Body of pancreas (tissue), 4 donors: ENCODE measurements around the gene SLC22A5. TPM values are rescaled to one million over a fixed set of nuclear protein-coding genes. Genes with fewer than 3 reads are reported as not detected.
"Not testable (repeated sequence)": the region's sequence is repeated elsewhere in the genome, so short reads cannot be mapped to it uniquely, and the experiment has no call there.

Source experiments
- ATAC-seq: fragments of 150-250 bp; one replicate; pipeline ENCODE4 v1.9.1; 2016
- DNase-seq, 4 donors: peaks; one replicate each; pipeline ENCODE4 v3.0.0-alpha.2; 2019
- H3K27ac ChIP-seq, 4 donors: fragments of 200-600 bp; sonication (generic); 1 replicate in 3 of 4; 2 replicates in 1 of 4; pipeline versions ENCODE4 v1.5.1 to v1.6.1; 2016 to 2019; ENCODE audit warnings: mild to moderate bottlenecking in 1 of 4, mixed read lengths in 1 of 4, moderate library complexity in 1 of 4
- H3K27me3 ChIP-seq, 2 donors: fragments of 200-600 bp; sonication (generic); one replicate each; pipeline ENCODE4 v1.6.0; 2016; ENCODE audit warnings: mild to moderate bottlenecking in 1 of 2
- H3K36me3 ChIP-seq, 2 donors: fragments of 200-600 bp; sonication (generic); replicated peaks in 1 of 2; 2 replicates each; pipeline ENCODE4 v1.5.1; 2016; ENCODE audit warnings: low read depth in 2 of 2; ENCODE audit not compliant: insufficient read depth in 1 of 2
- H3K4me1 ChIP-seq: fragments of 200-600 bp; sonication (generic); one replicate; pipeline ENCODE4 v1.6.0; 2016
- H3K4me3 ChIP-seq, 2 donors: fragments of 200-600 bp; sonication (generic); 1 replicate in 1 of 2; 2 replicates in 1 of 2; pipeline ENCODE4 v1.5.1; 2016 to 2019
- H3K9me3 ChIP-seq, 3 donors: fragments of 200-600 bp; sonication (generic); 1 replicate in 2 of 3; 2 replicates in 1 of 3; pipeline ENCODE4 v1.5.1; 2016
- CTCF ChIP-seq, 7 experiments: fragments of 450-650 bp in 4 of 7; fragments of 200-600 bp in 3 of 7; sonication (generic) in 3 of 7; IDR thresholded peaks; one replicate each; pipeline ENCODE4 v1.5.1; 2016 to 2019; ENCODE audit warnings: antibody characterized with exemption in 7 of 7
- POLR2A ChIP-seq, 3 donors: fragments of 450-650 bp; IDR thresholded peaks; one replicate each; pipeline ENCODE4 v1.6.1; 2016; ENCODE audit warnings: antibody characterized with exemption in 3 of 3, mild to moderate bottlenecking in 2 of 3
- WGBS, 2 donors: methylation state at CpG; one replicate each; pipeline ENCODE4 v1.1.5; 2017; 5-methylcytosine and 5-hydroxymethylcytosine counted together
- intact Hi-C: fragments of 100-400 bp; cut with DNase I; formaldehyde crosslinking; loops from one replicate; pipeline ENCODE4 v1.15.1; 2023
- total RNA-seq, 2 donors: library from RNA; depleted of rRNA; stranded (reverse); fragments of >200 nt; gene quantifications; one replicate each; pipeline ENCODE4 v1.1.0, GENCODE V29; 2016

Gene SLC22A5
- total RNA-seq, 2 donors from 2014 or later, result 21.3 to 30.3 TPM

GRCh38 chr5:132396589-132397031, 27.1 kb downstream of the SLC22A5 start:
- Histone ChIP-seq H3K27me3 (no peaks in the 10 kb centered on the region), H3K36me3 (peaks cover 0 to 17% of the 10 kb centered on the region in 2 donors), H3K27ac (no peak overlapping the region), H3K4me1 (no peaks in the 10 kb centered on the region), H3K4me3 (no peak overlapping the region), H3K9me3 (no peaks in the 10 kb centered on the region)
- ATAC-seq, result no peak
- WGBS, 2 donors, result 67 to 89% methylated on average over 1 of the region's 1 CpG
- TF ChIP-seq CTCF (IDR thresholded peaks at IDR 0.05) (no peak), POLR2A (IDR thresholded peaks at IDR 0.05) (no peak)
- intact Hi-C loops, result no loop called here
- no peak for DNase-seq

GRCh38 chr5:132397224-132397623, 27.7 kb downstream of the SLC22A5 start:
- Histone ChIP-seq H3K36me3 (peaks cover 0 to 15% of the 10 kb centered on the region in 2 donors), H3K27ac (no peak overlapping the region)

GRCh38 chr5:132397936-132398675, 28.6 kb downstream of the SLC22A5 start:
- ATAC-seq, intact Hi-C loops, H3K4me1 ChIP-seq, H3K27ac ChIP-seq, DNase-seq, H3K27me3 ChIP-seq, H3K9me3 ChIP-seq, H3K4me3 ChIP-seq: not testable (repeated sequence)
- H3K36me3 ChIP-seq, result peaks cover 0 to 12% of the 10 kb centered on the region in 2 donors
- WGBS, 2 donors, result 87 to 90% methylated on average over 10 to 12 of the region's 12 CpGs

More at GRCh38 chr5:132397224-132397623, 27.7 kb downstream of the SLC22A5 start:
- 89 to 100% methylated on average over 2 of the region's 2 CpGs for WGBS, 2 donors
- intact Hi-C loops, result no loop called here
- Histone ChIP-seq H3K27me3 (no peaks in the 10 kb centered on the region), H3K4me3 (no peak overlapping the region), H3K9me3 (no peaks in the 10 kb centered on the region), H3K4me1 (no peaks in the 10 kb centered on the region)
- ATAC-seq (no peak), DNase-seq (no peak)
- no peak for TF ChIP-seq CTCF (IDR thresholded peaks at IDR 0.05)
- no peak for TF ChIP-seq POLR2A (IDR thresholded peaks at IDR 0.05)

- ATAC-seq, H3K9me3 ChIP-seq, H3K27ac ChIP-seq, H3K36me3 ChIP-seq, H3K4me3 ChIP-seq, H3K4me1 ChIP-seq, intact Hi-C loops, H3K27me3 ChIP-seq, DNase-seq: not testable (repeated sequence)
- 81 to 91% methylated on average over 2 of the region's 2 CpGs for WGBS, 2 donors
Measured at GRCh38 chr5:132404041-132404440, 34.5 kb downstream of the SLC22A5 start.

- no peaks in the 10 kb centered on the region for H3K9me3 ChIP-seq
- no peak overlapping the region for H3K27ac ChIP-seq
- no peak for DNase-seq
- TF ChIP-seq POLR2A (IDR thresholded peaks at IDR 0.05) (no peak), CTCF (IDR thresholded peaks at IDR 0.05) (no peak)
- 69 to 90% methylated on average over 1 of the region's 1 CpG for WGBS, 2 donors
- H3K36me3 ChIP-seq, result no peaks in the 10 kb centered on the region
- intact Hi-C loops, result no loop called here
- ATAC-seq, result no peak
- H3K27me3 ChIP-seq, result no peaks in the 10 kb centered on the region
- peaks cover 18% of the 10 kb centered on the region for H3K4me1 ChIP-seq
- no peak overlapping the region for H3K4me3 ChIP-seq
Measured at GRCh38 chr5:132405646-132406045, 36.1 kb downstream of the SLC22A5 start.
